RWPE2 (cell line): ENCODE measurements around the gene ROPN1B.

Source experiments
- ATAC-seq: fragments of 200-7000 bp; cut with Tn5 transposase; 3 replicates; pipeline ENCODE4 v1.9.1; 2021; ENCODE audit warnings: low read depth
- DNase-seq: peaks from one replicate; pipeline ENCODE4 v3.0.0-alpha.2; 2020; ENCODE audit warnings: low spot score
- H3K27ac ChIP-seq: fragments of 450-650 bp; 2 replicates; pipeline ENCODE4 v1.5.1; 2017; ENCODE audit warnings: mild to moderate bottlenecking; ENCODE audit not compliant: poor library complexity, severe bottlenecking
- H3K27me3 ChIP-seq: fragments of 250-450 bp; sonication (Bioruptor Pico); 2 replicates; pipeline ENCODE4 v1.5.1; 2021; ENCODE audit warnings: mild to moderate bottlenecking, moderate library complexity; ENCODE audit not compliant: insufficient read depth, poor library complexity, severe bottlenecking
- H3K36me3 ChIP-seq: fragments of 250-450 bp; sonication (Bioruptor Pico); 2 replicates; pipeline ENCODE4 v1.5.1; 2020; ENCODE audit warnings: low read depth, mild to moderate bottlenecking, moderate library complexity
- H3K4me1 ChIP-seq: fragments of 250-450 bp; sonication (Bioruptor Pico); 2 replicates; pipeline ENCODE4 v1.5.1; 2021; ENCODE audit warnings: mild to moderate bottlenecking, moderate library complexity; ENCODE audit not compliant: insufficient read depth, poor library complexity, severe bottlenecking
- H3K4me3 ChIP-seq: fragments of 250-450 bp; sonication (Bioruptor Pico); 2 replicates; pipeline ENCODE4 v1.5.1; 2021; ENCODE audit warnings: mild to moderate bottlenecking, moderate library complexity; ENCODE audit not compliant: severe bottlenecking
- H3K9me3 ChIP-seq: fragments of 250-450 bp; sonication (Bioruptor Pico); 2 replicates; pipeline ENCODE4 v1.5.1; 2021; ENCODE audit warnings: mild to moderate bottlenecking, moderate library complexity; ENCODE audit not compliant: severe bottlenecking
- TF ChIP-seq, protein P1 (sequence below): fragments of 450-650 bp; IDR thresholded peaks from one replicate; pipeline ENCODE4 v1.5.1; 2017; ENCODE audit warnings: mild to moderate bottlenecking, moderate library complexity; ENCODE audit not compliant: poor library complexity, severe bottlenecking

ROPN1B gene

DNA sequence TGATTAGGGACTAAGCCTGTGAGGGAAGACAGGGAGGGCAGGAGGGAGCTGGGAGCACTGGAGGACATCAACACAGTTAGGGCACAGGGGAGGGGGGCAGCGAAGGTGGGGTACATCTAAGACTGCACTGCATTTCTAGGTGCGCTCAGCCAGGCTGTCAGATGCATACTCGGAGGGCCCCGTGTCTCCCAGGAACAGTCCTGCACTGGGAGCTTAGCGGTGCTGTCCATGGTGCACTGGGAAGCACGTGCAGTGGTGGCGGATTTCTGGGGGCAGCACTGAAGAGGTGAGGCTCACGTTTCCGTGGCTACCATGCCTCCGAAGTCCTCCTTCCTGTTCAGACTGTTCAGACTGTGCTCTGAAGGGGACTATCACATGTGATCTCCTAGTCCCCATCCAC, 54.4 kb downstream of the ROPN1B start:
- Histone ChIP-seq H3K36me3 (no peaks in the 10 kb centered on the region), H3K4me3 (no peak overlapping the region), H3K4me1 (no peaks in the 10 kb centered on the region), H3K9me3 (peaks cover 4% of the 10 kb centered on the region), H3K27me3 (no peaks in the 10 kb centered on the region), H3K27ac (no peak overlapping the region)
- ATAC-seq = no peak
- DNase-seq = no peak
- TF ChIP-seq, protein P1, sequence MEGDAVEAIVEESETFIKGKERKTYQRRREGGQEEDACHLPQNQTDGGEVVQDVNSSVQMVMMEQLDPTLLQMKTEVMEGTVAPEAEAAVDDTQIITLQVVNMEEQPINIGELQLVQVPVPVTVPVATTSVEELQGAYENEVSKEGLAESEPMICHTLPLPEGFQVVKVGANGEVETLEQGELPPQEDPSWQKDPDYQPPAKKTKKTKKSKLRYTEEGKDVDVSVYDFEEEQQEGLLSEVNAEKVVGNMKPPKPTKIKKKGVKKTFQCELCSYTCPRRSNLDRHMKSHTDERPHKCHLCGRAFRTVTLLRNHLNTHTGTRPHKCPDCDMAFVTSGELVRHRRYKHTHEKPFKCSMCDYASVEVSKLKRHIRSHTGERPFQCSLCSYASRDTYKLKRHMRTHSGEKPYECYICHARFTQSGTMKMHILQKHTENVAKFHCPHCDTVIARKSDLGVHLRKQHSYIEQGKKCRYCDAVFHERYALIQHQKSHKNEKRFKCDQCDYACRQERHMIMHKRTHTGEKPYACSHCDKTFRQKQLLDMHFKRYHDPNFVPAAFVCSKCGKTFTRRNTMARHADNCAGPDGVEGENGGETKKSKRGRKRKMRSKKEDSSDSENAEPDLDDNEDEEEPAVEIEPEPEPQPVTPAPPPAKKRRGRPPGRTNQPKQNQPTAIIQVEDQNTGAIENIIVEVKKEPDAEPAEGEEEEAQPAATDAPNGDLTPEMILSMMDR = no peak

GRCh38 chr3:126024049-126024854, 55.3 kb downstream of the ROPN1B start:
- DNase-seq (no peak), ATAC-seq (no peak)
- Histone ChIP-seq H3K4me1 (no peaks in the 10 kb centered on the region), H3K27ac (no peak overlapping the region), H3K36me3 (no peaks in the 10 kb centered on the region), H3K4me3 (no peak overlapping the region), H3K9me3 (peaks cover 6% of the 10 kb centered on the region), H3K27me3 (no peaks in the 10 kb centered on the region)
- TF ChIP-seq, protein P1 = no peak

DNA sequence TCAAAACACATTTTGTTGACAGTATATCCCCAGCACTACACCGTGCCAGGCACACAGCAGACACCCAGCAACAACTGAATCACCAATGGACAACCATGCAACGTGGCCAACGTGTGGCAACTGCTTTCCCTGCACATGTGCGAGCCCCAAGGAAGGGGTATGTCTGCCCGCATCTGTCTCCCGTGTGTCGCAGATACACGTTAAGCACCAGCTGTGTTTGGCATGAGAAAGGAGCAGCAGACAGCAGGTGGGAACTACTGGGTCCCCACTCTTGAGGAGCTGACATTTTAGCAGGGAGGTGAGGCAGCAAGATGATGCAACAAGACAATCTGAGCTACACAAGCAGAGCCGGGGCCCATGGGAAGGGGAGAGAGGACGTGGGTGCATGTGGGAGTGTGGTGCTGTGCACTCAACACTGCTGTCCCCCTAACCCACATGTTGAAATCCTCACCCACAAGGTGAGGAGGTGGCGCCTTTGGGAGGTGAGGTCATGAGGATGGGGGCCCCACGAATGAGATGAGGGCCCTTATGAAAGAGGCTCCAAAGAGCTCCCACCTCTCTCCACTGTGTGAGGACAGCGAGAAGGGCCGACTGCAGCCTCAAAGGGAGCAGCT, 56.2 kb downstream of the ROPN1B start:
- no peak for DNase-seq
- ATAC-seq = no peak
- Histone ChIP-seq H3K27ac (no peak overlapping the region), H3K36me3 (no peaks in the 10 kb centered on the region; the same call in 1 of the 2 replicates), H3K4me3 (no peak overlapping the region), H3K9me3 (peaks cover 8% of the 10 kb centered on the region), H3K27me3 (no peaks in the 10 kb centered on the region), H3K4me1 (no peaks in the 10 kb centered on the region)
- TF ChIP-seq, protein P1 = no peak

- H3K27ac ChIP-seq = no peak overlapping the region
- peaks cover 8% of the 10 kb centered on the region for H3K9me3 ChIP-seq
- DNase-seq (no peak), ATAC-seq (no peak)
- H3K4me3 ChIP-seq = no peak overlapping the region
- H3K27me3 ChIP-seq = no peaks in the 10 kb centered on the region
- H3K4me1 ChIP-seq = no peaks in the 10 kb centered on the region
- H3K36me3 ChIP-seq = no peaks in the 10 kb centered on the region; the same call in 1 of the 2 replicates
- TF ChIP-seq, protein P1 = no peak
Measured at GRCh38 chr3:126025862-126026261, 56.9 kb downstream of the ROPN1B start.
